HG02763 (cell line): Measurements from ENCODE around the gene BARX2.

Source experiments
- ATAC-seq: cut with Tn5 transposase; IDR thresholded peaks from one replicate; pipeline ENCODE4 v1.9.1; 2021; ENCODE audit warnings: mild to moderate bottlenecking, moderate library complexity; ENCODE audit not compliant: unreplicated experiment

BARX2 gene

DNA sequence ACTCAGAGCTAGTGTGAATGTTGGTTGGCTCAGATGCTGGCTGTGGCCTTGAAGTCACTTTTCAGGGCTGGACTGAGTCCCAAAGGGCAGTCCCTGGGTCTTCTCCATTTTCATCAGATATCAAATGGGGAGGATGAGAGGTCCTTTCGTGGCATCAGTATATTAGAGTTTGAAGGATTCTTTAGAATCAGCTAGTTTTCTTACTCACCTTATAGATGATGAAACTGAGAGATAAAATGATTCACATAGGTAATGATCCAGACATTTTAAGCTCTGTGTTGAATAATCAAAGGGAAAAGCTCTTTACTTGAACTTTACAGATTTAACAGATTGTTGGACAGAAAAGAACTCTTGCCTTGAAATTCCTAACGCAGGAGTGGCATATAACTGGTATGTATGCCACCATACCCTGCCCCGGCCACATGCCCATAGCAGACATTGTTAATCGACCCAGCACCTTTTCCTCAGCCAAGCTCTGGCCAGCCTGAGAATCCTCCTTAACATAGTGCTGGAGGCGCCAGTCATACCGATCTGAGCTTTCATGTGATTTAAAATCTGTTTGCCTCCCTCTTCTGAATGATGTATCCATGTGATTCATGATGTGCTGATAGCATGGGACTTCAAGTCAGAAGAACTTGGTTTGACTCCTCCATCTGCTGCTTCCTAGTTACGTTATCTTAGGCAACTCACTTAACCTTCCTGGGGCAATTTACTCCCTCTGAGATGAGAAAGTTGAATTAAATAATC, 60.0 kb downstream of the BARX2 start:
- ATAC-seq = no peak

- no peak for ATAC-seq
Observed at GRCh38 chr11:129436573-129436972, 60.9 kb downstream of the BARX2 start.

DNA sequence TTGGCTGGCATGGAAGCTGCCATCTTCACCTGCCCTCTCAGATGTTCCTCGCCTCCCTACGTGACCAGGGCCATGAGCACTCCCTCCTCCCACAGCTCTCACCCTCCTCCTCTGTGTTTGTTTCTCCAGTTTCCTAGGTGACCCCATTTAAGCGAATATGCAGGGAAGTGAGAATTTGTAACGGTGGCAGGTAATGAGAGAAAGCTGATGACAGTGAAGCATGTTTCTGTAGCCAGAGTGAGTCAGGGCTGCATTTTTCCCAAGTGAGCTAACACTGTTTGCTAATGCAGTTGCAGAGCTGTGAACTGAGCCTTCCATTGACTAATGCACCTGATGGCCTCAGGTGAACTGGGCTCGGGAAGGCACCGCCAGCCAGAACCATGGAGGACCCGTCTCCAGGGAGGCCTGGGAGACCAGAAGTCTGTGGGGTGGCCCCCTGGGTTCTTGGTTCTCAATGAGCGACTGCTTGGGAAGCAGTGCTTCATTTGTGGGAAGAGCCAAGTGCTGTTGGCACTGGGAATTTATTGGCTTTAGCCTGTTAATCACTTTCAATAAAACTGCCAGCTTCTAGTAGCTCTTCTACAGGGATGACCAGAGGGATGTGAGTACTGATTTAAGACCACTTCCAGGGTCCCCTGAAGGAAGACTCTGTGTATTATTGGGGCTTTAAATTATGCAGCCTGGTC, 64.5 kb downstream of the BARX2 start:
- ATAC-seq = no peak

- ATAC-seq = no peak
Observed at GRCh38 chr11:129442171-129442570, 66.5 kb downstream of the BARX2 start.

DNA sequence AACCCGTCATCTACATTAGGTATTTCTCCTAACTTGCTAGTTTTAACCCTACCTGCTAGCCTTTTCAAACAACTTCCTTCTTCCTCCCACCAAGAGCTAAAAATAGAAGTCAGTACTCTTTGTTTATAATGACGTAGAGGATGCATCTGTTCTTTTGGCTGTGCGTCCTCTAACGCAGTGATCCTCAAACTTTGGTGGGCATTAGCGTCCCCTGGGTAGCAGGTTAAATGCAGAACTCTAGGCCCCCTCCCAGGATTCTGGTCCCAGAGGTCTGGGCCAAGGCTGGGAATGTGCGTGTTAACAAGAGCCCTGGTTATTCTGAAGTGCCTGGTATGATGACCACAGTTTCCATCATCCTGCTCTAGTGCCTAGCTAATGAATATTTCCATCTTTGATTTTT, 67.6 kb downstream of the BARX2 start:
- ATAC-seq = no peak

DNA sequence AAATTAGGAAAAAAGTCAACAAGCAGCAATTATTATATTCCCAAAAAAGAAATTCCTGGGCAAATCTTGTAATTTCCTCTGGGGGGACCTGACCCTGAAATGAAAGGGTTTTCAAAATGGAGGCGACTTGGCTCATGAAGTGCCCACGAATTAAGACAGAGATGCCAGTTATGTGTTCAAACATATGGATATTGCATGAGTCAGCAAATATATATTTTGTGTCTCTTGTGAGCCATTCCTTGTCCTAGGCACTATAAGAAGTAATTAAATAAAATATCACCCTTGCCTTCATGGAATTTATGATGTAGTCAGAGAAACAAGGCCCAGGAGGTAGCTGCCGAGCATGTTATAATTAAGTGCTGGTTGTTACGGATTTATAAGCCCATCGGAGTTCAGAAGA, 68.6 kb downstream of the BARX2 start:
- ATAC-seq = no peak

GRCh38 chr11:129445226-129445625, 69.6 kb downstream of the BARX2 start:
- ATAC-seq = no peak

DNA sequence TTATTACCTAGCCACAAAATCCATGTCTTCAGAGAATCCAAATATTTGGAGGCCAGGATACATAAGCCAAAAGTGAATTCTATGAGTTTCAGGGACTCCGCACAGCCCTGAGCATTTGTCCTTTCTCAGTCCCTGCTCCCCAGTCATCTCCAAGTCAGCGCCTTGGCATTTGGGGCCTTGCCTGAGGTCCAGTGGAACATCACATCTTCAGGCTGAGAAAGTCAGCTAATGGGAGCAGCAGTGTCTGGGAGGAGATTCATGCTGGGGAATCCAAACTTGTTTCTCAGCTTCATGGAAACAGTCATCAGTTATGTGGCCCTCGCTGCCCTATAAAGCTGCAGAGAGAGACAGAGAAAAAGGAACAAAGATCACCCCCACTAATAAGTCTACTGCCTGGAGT, 70.9 kb downstream of the BARX2 start:
- ATAC-seq = no peak

GRCh38 chr11:129447654-129448239, 72.1 kb downstream of the BARX2 start:
- ATAC-seq = no peak

GRCh38 chr11:129451524-129451923, 75.9 kb downstream of the BARX2 start:
- ATAC-seq = no peak

- ATAC-seq = no peak
Observed at GRCh38 chr11:129453293-129453721, 77.7 kb downstream of the BARX2 start.

- no peak for ATAC-seq
Observed at GRCh38 chr11:129455101-129455500, 79.5 kb downstream of the BARX2 start.

DNA sequence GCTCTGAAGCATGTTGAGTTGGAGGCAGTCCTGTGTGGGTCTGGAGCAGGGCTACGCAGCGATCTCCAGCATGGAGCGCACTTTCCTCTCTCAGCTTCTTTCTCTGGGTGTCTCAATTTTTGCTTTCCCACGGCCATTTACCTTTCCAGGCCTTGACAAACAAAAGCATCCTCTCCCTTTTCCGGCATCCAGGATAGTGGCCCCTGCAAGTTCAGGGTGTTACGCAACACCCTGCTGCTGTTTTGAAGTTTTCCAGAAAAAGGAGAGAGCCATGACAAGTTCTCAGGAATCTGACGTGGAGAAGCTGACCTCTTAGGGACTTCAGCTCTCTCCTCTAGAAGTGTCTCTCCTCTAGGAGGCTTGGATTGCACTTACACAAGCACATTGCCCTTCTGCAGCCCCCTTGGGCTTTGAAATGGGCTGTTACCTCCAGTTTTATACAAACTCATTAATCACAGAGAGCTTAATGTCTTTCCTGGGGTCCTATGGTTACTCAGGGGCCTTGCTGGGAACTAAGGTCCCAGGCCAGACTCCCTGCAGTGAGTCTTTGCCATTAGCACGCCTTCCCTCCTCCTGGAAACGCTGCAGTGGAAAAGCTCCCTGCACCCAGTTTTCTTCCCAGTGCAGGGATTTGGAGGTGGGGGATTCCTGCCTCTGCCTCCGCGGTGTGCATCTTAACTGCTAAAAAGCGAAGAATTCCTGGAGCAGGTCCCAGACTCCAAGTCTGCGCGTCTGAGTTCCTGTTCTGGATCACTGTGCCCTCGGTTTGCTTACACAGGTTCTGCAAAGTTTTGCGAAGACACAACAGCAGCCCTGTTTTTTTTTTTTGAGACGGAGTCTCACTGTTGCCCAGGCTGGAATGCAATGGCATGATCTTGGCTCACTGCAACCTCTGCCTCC, 80.4 kb downstream of the BARX2 start:
- ATAC-seq = no peak

DNA sequence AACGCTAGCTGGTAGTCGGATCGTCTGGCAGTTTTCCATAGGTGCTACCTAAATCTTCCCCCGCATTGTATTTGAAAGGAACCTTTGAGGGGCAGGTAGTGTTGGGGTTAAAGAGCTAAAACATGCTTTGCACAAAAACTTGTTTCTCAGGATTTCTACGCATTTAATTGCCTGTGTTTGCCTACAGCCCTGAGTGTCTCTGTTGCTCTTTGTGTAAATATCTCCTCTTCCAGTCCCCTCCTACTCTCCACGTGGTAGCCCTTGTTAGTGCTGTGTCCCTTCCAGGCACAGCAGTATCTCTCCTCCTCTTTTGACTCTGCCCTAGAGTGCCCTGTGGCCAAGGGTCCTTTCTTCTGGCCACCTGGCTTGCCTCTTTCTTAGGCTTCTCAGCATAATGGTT, 81.7 kb downstream of the BARX2 start:
- ATAC-seq = no peak

DNA sequence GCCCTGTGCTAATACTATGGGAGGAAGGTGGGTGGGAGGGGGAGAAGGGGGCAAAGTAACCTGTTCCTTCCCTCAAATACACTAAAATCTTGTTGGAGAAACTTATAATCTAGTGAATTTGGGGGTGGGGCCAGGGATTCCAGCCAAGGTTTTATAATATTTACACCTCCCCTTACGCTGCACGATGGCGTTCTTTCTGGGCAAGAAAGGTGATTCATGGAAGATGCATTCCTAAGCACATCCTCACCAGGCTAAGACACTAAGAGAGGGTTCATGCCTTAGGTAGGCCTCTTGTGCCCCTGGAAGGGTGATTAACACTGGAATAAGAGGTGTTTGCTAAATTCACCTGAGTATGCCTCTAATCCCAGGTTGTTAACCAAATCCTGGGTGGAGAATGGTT, 82.6 kb downstream of the BARX2 start:
- no peak for ATAC-seq

- ATAC-seq = no peak
Observed at GRCh38 chr11:129458756-129459535, 83.3 kb downstream of the BARX2 start.

DNA sequence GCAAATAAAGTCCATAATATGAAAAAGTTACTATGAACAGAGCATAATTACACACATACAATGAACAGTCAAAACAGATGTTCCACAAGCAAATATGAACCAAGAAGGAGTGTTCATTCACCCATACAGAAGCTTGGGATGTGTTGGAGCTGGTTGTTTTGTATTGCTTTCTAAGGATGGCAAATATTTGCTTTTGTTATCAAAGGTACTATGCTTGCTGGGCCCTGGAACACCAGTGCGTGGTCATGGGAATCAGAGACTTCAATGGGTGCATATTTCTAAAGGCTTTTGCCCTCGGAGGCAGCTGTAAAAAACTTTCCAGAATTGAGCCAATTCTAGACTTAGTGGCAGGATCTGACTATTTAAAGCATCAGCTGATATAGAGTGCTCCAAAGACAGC, 85.1 kb downstream of the BARX2 start:
- no peak for ATAC-seq

- ATAC-seq = no peak
Observed at GRCh38 chr11:129484068-129484467, 108.4 kb downstream of the BARX2 start.

DNA sequence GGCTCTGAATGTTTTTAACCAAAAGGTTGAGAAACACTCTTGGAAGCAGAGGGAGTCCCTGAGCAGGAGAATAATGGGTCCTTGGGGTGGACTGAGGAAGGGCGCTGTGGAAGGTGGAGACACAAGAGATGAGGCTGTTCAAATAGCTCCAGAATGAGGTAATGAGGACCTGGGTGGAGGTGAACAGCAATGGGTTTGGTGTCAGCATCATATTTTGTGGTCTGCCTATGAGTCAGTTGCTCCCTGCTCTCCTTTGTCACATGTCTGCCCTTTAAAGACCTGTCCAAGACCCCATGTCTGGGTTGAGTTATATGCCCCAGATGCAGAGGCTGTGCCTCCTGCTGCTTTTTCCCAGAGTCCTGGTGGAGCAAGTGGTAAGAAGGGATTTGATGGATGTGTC, 113.6 kb downstream of the BARX2 start:
- ATAC-seq = no peak

DNA sequence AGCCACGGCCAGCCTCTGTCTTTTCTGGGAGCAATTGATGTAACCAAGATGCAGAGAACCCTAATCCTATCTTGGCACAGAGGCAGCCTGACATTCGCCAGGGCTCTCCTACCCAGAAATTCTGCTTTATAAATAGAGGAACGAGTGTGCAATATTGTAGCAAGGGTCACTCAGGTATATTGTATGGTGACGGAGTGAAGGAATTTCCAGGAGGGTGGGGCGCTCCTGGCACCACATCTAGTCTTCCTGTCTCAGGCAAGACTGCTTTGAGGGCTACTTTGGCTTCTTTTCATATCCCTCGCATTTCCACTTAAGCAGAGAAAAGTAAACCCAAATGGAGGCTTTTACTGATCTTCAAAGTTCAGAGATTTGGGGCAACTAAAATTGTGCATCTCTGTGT, 114.4 kb downstream of the BARX2 start:
- no peak for ATAC-seq
